SU-DHL-6 (cell line): ENCODE data around the gene FSCN2.

Source experiments
- H2AFZ ChIP-seq: fragments of 200-600 bp; sonication (generic); 2 replicates; pipeline ENCODE4 v1.6.1; 2014; ENCODE audit warnings: low read depth, mild to moderate bottlenecking, moderate library complexity, mixed read lengths, antibody characterized with exemption, low read length; ENCODE audit not compliant: severe bottlenecking
- H3F3A ChIP-seq: fragments of 200-600 bp; shearing (Covaris generic); 2 replicates; pipeline ENCODE4 v1.6.0; 2016; ENCODE audit warnings: antibody characterized with exemption, mild to moderate bottlenecking; ENCODE audit not compliant: insufficient read depth
- H3K27ac ChIP-seq: fragments of 200-600 bp; sonication (generic); 2 replicates; pipeline ENCODE4 v1.5.1; 2016; ENCODE audit warnings: low read depth, mild to moderate bottlenecking, low read length, moderate library complexity, mixed read lengths
- H3K27me3 ChIP-seq: fragments of 200-600 bp; sonication (generic), shearing (Covaris generic); 2 replicates; pipeline ENCODE4 v1.6.0; 2014; ENCODE audit warnings: mild to moderate bottlenecking, low read length
- H3K36me3 ChIP-seq: fragments of 200-600 bp; sonication (generic); 2 replicates; pipeline ENCODE4 v1.6.1; 2014; ENCODE audit warnings: mild to moderate bottlenecking, low read length, mixed read lengths
- H3K4me2 ChIP-seq: fragments of 300-600, 200-600 bp; shearing (Covaris generic), sonication (generic); 2 replicates; pipeline ENCODE4 v1.6.0; 2014; ENCODE audit warnings: low read length, low read depth, mild to moderate bottlenecking; ENCODE audit not compliant: poor library complexity, severe bottlenecking
- H3K4me3 ChIP-seq: fragments of 200-600 bp; sonication (generic); 2 replicates; pipeline ENCODE4 v1.5.1; 2014; ENCODE audit warnings: antibody characterized with exemption, low read length, mild to moderate bottlenecking, mixed read lengths; ENCODE audit not compliant: insufficient read depth, poor library complexity, severe bottlenecking
- H3K79me2 ChIP-seq: fragments of 200-600 bp; sonication (generic); 2 replicates; pipeline ENCODE4 v1.6.1; 2014; ENCODE audit warnings: mild to moderate bottlenecking, low read length, moderate library complexity; ENCODE audit not compliant: insufficient read depth
- H3K9ac ChIP-seq: fragments of 200-600 bp; sonication (generic); 2 replicates; pipeline ENCODE4 v1.7.0; 2014; ENCODE audit warnings: mild to moderate bottlenecking, low read length
- H3K9me2 ChIP-seq: fragments of 200-600 bp; sonication (generic); replicated peaks from 2 replicates; pipeline ENCODE4 v1.6.1; 2014; ENCODE audit warnings: low read length; ENCODE audit not compliant: insufficient read depth
- H3K9me3 ChIP-seq: fragments of 200-600 bp; sonication (generic); 2 replicates; pipeline ENCODE4 v1.6.1; 2014; ENCODE audit warnings: low read length, mixed read lengths; ENCODE audit not compliant: insufficient read depth
- H4K20me1 ChIP-seq: fragments of 200-600 bp; sonication (generic); 2 replicates; pipeline ENCODE4 v1.6.1; 2014; ENCODE audit warnings: low read depth, mild to moderate bottlenecking, antibody characterized with exemption, low read length, moderate library complexity, mixed read lengths
- CTCF ChIP-seq: fragments of 200-600 bp; sonication (generic); IDR thresholded peaks from one replicate; pipeline ENCODE4 v1.5.1; 2017; ENCODE audit warnings: antibody characterized with exemption, mild to moderate bottlenecking, low read length, moderate library complexity; ENCODE audit not compliant: insufficient read depth, poor library complexity, severe bottlenecking
- EZH2phosphoT487 ChIP-seq: fragments of 200-600 bp; sonication (generic), shearing (Covaris generic); conservative IDR thresholded peaks from 2 replicates; pipeline ENCODE4 v1.6.1; 2018; ENCODE audit warnings: mild to moderate bottlenecking, antibody characterized with exemption, low read length, moderate library complexity, mixed read lengths

Gene FSCN2

GRCh38 chr17:81509972-81510784 lies 18.0 kb upstream of the FSCN2 start:
- Histone ChIP-seq H3F3A (peaks cover 66% of the 10 kb centered on the region), H3K79me2 (peaks cover 24% of the 10 kb centered on the region), H3K9me2 (no peaks in the 10 kb centered on the region), H3K9me3 (no peaks in the 10 kb centered on the region), H3K27me3 (no peaks in the 10 kb centered on the region), H3K36me3 (peaks cover 31% of the 10 kb centered on the region), H4K20me1 (peaks cover 26% of the 10 kb centered on the region), H3K27ac (peak overlapping the region; percentile 82; the same call in 1 of the 2 replicates), H3K4me2 (peak overlapping the region; percentile 74), H3K4me3 (peak overlapping the region; percentile 93), H2AFZ (no peak overlapping the region), H3K9ac (peak overlapping the region; percentile 94)
- TF ChIP-seq EZH2phosphoT487 = no peak
- TF ChIP-seq CTCF = no peak

- H3K9ac ChIP-seq = peak overlapping the region; percentile 94
- H3K36me3 ChIP-seq = peaks cover 31% of the 10 kb centered on the region
- peak overlapping the region; percentile 93 for H3K4me3 ChIP-seq
- no peak for TF ChIP-seq CTCF
- TF ChIP-seq EZH2phosphoT487 = no peak
- no peak overlapping the region for H2AFZ ChIP-seq
- peak overlapping the region; percentile 74 for H3K4me2 ChIP-seq
- peaks cover 24% of the 10 kb centered on the region for H3K79me2 ChIP-seq
- no peaks in the 10 kb centered on the region for H3K9me2 ChIP-seq
- H3F3A ChIP-seq = peaks cover 74% of the 10 kb centered on the region
- no peaks in the 10 kb centered on the region for H3K9me3 ChIP-seq
- peaks cover 26% of the 10 kb centered on the region for H4K20me1 ChIP-seq
- H3K27me3 ChIP-seq = no peaks in the 10 kb centered on the region
- H3K27ac ChIP-seq = peak overlapping the region; percentile 82
Measured at GRCh38 chr17:81510785-81511553, 17.2 kb upstream of the FSCN2 start.

- Histone ChIP-seq H3F3A (peaks cover 79% of the 10 kb centered on the region), H3K4me2 (peak overlapping the region; percentile 74), H3K27ac (peak overlapping the region; percentile 82), H3K27me3 (no peaks in the 10 kb centered on the region), H3K79me2 (peaks cover 24% of the 10 kb centered on the region), H3K9ac (peak overlapping the region; percentile 94), H3K4me3 (peak overlapping the region; percentile 93), H3K9me2 (no peaks in the 10 kb centered on the region), H3K9me3 (no peaks in the 10 kb centered on the region), H4K20me1 (peaks cover 26% of the 10 kb centered on the region), H3K36me3 (peaks cover 31% of the 10 kb centered on the region), H2AFZ (no peak overlapping the region)
- no peak for TF ChIP-seq CTCF
- no peak for TF ChIP-seq EZH2phosphoT487
Measured at GRCh38 chr17:81511554-81511803, 16.7 kb upstream of the FSCN2 start.
